GM12872 (cell line): ENCODE measurements around the gene CSMD2.

Experiments used
- TF ChIP-seq, protein P1 (sequence below): IDR thresholded peaks from 3 replicates; pipeline ENCODE4 v1.5.1; 2011; ENCODE audit warnings: low read depth, mild to moderate bottlenecking, low read length, moderate library complexity; ENCODE audit not compliant: insufficient read depth

The CSMD2 gene

DNA sequence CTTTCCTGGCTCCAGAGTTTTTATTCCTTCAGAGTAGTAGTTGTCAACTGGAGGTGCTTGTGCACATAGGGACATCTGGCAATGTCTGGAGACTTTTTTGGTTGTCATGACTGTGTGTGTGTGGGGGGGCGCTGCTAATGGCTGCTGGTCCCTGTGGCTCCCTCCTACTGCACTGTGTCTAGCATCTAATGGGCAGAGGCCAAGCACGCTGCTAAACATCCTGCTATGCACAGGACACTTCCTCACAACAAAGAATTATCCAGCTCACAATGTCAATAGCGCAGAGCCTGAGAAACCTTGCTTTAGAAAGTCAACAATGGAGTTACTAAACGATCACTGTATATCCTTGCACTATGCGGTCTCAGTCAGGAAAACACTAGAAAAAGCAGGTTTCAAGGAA lies 320.9 kb downstream of the CSMD2 start:
- TF ChIP-seq, protein P1, sequence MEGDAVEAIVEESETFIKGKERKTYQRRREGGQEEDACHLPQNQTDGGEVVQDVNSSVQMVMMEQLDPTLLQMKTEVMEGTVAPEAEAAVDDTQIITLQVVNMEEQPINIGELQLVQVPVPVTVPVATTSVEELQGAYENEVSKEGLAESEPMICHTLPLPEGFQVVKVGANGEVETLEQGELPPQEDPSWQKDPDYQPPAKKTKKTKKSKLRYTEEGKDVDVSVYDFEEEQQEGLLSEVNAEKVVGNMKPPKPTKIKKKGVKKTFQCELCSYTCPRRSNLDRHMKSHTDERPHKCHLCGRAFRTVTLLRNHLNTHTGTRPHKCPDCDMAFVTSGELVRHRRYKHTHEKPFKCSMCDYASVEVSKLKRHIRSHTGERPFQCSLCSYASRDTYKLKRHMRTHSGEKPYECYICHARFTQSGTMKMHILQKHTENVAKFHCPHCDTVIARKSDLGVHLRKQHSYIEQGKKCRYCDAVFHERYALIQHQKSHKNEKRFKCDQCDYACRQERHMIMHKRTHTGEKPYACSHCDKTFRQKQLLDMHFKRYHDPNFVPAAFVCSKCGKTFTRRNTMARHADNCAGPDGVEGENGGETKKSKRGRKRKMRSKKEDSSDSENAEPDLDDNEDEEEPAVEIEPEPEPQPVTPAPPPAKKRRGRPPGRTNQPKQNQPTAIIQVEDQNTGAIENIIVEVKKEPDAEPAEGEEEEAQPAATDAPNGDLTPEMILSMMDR: no peak

DNA sequence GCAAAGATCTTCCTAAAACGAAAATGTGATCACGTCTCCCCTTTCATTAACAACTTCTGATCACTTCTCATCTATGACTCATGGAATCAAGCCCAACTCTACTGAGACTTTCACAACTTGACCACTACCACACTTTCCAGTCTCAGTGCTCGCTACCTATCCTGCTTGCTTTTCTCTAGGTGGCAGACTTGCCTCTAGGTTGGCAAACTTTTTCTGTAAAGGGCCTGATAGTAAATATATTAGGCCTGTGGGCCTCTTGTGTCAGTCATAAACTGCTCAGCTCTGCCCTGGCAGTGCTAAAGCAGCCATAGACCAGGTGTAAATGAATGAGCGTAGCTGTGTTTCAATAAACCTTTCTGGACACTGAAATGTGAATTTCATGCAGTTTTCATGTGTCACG lies 322.7 kb downstream of the CSMD2 start:
- TF ChIP-seq, protein P1: peak; percentile 20; the same call in 1 of the 3 replicates

DNA sequence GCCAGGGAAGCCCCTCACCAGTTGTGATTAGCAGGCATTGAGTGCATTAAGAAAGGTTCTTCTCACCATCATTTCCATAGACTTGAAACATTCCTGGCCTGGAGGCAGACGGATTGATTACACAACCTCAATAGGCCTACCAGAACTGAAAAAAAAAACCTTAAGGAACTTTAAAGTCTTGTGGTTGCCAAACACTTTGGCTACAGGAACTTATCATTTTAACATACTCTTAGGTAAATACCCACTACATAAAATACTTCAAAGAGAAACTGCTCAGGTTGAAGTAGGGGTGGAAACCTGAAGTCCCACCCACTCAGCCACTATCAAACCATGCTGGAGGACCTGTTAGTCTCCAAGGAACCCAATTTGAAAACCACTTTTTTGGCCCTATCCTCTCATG lies 323.5 kb downstream of the CSMD2 start:
- TF ChIP-seq, protein P1: no peak

DNA sequence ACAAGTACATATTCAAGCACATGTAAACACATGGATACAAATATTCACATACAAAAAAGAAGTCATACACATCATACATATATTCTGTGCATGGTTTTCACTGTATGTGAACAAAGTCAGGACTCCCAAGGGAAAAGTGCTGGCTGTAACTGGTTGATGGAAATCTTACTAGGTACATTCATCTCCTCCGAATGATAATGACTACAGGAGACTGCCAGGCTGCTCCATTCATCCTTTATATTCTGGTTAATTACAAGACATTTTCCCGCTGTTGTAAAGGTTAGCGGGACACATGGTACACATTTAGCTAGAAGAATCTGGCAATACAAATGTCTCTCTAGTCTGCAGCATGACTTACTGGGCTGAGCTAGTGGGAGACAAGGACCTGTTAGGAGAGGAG lies 327.4 kb downstream of the CSMD2 start:
- TF ChIP-seq, protein P1: no peak

DNA sequence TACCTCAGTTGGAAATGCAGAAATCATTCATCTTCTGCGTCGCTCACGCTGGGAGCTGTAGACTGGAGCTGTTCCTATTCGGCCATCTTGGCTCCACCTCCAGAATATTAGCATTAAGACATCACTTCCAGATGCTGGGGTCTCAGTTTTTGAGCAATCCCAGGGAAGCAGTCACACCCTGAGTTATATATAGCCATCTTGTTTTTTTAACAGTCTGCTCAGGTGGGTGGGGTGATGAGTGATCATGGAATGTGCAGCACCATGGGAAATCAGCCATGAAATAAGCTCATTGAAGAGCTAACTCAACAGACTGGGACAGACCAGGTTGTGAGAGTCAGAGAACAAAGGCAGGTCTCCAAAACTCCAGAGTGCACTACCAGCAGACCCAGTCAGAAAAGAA lies 328.1 kb downstream of the CSMD2 start:
- TF ChIP-seq, protein P1: no peak

DNA sequence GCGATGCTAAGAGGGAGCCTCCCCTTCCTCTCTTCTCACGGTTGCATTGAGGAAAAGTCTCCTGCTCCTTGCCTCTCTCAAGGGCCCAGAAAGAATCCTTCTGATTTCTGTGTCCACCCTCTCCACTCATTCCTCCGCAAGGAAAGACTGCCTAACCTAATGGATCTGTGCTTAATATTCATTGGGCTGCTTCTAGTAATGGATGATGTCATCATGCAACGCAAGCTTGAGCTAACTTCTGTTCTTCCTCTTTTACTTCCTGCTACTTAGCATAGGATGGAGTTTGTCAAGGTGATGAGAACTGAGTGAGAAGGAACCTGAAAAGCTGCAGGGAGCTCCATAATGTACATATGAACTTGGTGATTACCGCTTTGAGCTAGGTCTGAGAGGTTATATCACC lies 336.4 kb downstream of the CSMD2 start:
- TF ChIP-seq, protein P1: no peak

DNA sequence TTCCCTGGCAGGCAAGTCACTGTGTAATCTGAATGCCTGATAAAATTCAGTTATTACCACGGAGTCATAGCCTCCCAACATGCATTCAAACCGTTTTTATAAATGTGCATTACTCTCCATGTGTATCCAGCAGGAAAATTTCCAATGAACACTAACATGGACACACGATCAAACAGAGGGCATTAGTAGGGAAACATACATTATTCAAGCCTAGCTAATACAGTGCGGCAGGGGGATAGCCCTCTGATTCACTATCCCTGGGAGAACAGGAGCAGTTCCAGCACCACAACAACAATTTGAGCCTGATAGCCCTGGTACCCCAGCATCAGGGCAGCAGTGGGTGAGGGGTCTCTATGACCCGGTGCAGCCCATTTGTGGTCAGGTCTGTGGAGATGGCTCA lies 337.0 kb downstream of the CSMD2 start:
- TF ChIP-seq, protein P1: no peak

DNA sequence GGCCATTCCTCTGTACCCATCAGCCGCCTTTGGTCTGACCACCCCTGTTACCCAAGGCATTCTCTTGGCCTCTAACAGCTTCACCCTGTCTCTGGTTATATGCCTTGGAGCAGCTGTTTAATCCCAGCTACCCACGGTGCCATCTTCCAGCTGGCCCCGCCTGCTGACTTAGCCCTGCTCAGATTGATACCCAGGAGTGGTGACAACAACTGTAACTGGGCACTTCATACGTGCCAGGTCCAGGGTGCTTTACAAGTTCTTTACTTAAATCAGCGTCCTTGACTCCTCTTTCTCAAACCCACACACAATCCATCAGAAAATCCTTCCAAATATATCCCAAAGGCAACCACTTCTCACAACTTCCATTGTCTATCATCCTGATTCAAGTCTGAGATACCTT lies 338.3 kb downstream of the CSMD2 start:
- TF ChIP-seq, protein P1: no peak
